Epithelial cell of prostate (primary cell): ENCODE results near the gene DOK1.

ENCODE experiments used
- DNase-seq: peaks from one replicate; pipeline ENCODE4 v3.0.0-alpha.2; 2011; ENCODE audit warnings: low read depth, low spot score
- H3K27ac ChIP-seq: fragments of 450-650 bp; 2 replicates; pipeline ENCODE4 v1.5.1; 2017; ENCODE audit warnings: mild to moderate bottlenecking

Gene DOK1

DNA sequence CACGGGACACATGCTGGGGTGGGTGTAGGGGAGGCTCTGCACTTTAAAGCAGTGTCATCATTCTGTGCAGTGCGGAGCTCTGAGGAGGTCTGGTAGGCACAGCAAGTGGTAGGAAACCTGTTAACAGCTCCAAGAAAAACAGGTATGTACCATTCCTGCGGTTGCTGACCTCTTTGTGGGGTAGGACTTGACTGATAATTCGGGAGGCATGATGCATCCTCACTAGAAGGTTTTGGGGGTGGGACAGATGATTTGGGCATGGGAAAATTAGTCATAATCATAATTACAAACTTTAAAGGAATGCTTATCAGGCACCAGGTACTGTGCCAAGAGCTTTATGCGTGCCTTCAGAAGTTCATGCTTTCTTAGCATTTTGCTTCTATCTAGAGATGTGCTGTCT lies 9.7 kb downstream of the DOK1 start:
- H3K27ac ChIP-seq, result no peak overlapping the region
- no peak for DNase-seq

DNA sequence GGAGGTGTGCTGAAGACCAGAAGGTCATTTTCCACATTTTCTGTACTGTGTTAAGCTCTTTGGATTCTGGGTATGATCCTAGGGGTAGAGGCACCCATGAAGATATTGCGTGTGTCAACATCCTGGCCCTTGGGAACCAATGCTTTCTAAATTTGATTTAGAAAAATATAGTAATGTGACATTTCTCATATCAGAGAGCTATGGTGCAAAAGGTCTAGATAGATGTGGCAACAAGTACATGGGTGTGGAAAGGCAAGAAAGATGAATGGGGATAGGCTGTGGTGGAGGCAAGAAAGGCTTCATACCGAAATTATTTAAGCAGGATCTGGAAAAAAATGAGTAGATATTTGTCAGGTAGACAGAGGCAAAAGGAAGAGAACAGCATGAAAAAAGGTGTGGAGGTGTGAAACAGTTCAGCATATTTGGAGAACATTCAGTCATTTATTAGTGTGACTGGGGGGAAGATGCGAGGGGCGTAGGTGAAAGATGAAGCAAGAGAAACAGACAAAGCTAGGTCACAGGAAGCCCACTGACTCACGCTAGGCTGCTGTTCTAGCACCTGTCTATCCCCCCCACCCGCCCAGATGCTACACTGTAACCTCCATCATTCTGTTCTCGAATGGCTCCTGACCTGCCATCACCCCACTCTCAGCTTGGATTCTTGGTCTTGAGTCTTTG lies 11.7 kb downstream of the DOK1 start:
- peak overlapping the region; percentile 76 for H3K27ac ChIP-seq
- no peak for DNase-seq

GRCh38 chr2:74566754-74567085 lies 12.2 kb downstream of the DOK1 start:
- peak overlapping the region; percentile 76 for H3K27ac ChIP-seq
- DNase-seq, result no peak

GRCh38 chr2:74567881-74568280 lies 13.4 kb downstream of the DOK1 start:
- peak; percentile 48 for DNase-seq
- peak overlapping the region; percentile 76 for H3K27ac ChIP-seq

DNA sequence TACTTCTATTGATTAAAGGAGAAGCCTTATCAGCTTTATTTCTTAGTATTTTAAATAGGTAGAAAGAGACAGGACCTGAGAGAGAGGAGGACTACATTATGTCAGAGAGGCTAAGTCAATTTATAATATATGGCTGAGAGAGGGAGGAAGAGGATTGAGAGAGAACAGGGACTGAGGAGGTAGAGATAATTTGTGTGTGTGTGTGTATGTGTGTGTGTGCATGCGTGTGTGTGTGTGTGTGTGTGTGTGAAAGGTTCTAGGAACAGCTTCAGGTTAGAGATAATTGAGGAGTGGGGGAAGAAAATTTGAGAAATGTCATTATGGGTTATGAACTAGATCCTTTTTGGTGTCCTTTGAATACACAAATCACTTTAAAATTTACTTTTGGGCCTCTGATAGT lies 15.2 kb downstream of the DOK1 start:
- no peak overlapping the region for H3K27ac ChIP-seq
- no peak for DNase-seq

GRCh38 chr2:74571058-74571457 lies 16.5 kb downstream of the DOK1 start:
- DNase-seq, result no peak
- H3K27ac ChIP-seq, result no peak overlapping the region

- no peak for DNase-seq
- H3K27ac ChIP-seq, result no peak overlapping the region
Measured at GRCh38 chr2:74572178-74572925, 17.8 kb downstream of the DOK1 start.

- peak overlapping the region; percentile 68 for H3K27ac ChIP-seq
- no peak for DNase-seq
Measured at GRCh38 chr2:74573747-74574562, 19.4 kb downstream of the DOK1 start.

DNA sequence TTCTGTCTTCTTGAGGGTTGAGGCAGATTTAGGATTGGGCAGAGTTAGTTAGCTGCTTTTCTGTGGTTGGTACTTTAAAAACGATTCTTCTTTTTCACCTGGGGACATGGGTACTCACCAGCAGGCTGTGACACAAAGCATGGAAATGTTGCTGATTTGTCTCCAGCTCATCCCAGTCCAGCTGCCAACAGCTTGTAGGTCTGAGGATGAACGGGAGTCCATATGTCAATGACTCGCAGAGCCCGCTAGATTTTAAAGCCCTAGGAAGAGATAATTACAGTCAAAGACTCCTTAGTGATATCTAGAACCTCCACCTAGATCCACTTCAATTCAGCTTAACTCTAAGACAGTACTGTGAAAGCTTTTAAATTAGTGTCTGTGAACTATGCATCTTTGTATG lies 20.8 kb downstream of the DOK1 start:
- no peak overlapping the region for H3K27ac ChIP-seq
- DNase-seq, result no peak

- no peak for DNase-seq
- peak overlapping the region; percentile 35 for H3K27ac ChIP-seq
Measured at GRCh38 chr2:74576211-74576862, 21.8 kb downstream of the DOK1 start.

GRCh38 chr2:74576863-74577229 lies 22.3 kb downstream of the DOK1 start:
- peak overlapping the region; percentile 35 for H3K27ac ChIP-seq
- no peak for DNase-seq

DNA sequence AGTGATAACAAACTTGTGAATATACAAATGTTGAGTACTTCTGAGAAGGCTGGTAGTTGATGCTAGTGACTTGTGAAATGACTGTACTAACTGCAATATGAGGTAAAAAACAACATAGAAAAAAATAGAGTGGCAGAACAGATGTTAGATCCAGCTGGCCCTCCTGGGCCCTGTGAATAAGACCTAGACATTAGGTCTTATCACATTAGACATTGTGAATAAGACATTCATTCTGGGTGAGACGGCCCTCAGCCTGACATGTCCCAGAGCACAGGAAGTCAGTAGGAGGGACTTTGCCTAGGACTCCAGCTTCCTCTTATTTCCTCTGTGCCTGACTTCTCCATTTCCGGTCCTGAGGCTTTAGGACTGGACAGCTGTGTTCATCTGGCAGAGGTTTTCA lies 22.9 kb downstream of the DOK1 start:
- DNase-seq, result no peak
- peak overlapping the region; percentile 35 for H3K27ac ChIP-seq

DNA sequence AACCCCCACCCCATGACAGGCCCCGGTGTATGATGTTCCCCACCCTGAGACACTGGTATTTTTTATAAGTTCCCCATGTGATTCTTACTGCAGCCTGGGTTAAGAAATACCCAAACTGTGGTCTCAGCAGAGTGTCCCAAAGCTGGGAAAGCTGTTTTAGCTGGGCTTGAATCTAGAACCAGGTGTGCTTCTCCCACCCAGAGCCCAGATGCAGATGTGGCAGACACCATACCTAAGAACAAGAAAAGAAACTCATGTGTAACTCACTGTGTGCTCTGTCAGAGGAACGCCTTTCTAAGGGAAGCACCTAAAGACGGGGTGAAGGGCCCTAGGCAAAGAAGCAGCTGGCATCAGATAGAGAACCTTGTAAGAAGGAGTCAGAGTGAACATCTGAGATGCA lies 23.9 kb downstream of the DOK1 start:
- H3K27ac ChIP-seq, result no peak overlapping the region
- no peak for DNase-seq

- no peak for DNase-seq
- H3K27ac ChIP-seq, result no peak overlapping the region
Measured at GRCh38 chr2:74581463-74581862, 26.9 kb downstream of the DOK1 start.

DNA sequence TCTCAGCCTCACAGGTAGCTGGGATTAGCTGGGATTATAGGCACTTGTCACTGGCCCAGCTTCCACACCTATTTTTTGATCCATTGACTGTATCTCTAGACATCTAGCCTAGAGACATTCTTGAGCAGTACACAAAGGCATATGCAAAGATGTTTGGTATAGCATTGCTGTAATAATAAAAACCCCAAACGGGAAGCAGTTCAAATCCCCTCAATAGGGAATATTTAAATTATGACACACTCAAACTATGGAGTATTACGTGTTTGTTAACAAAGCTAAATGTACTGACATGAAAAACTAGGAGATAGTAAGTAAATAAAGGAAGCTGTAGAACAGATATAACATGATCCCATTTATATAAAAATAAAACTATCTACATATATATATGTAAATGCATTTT lies 27.7 kb downstream of the DOK1 start:
- DNase-seq, result no peak
- H3K27ac ChIP-seq, result no peak overlapping the region

- H3K27ac ChIP-seq, result no peak overlapping the region
- no peak for DNase-seq
Measured at GRCh38 chr2:74583504-74583903, 29.0 kb downstream of the DOK1 start.

GRCh38 chr2:74584088-74584645 lies 29.6 kb downstream of the DOK1 start:
- no peak overlapping the region for H3K27ac ChIP-seq
- DNase-seq, result no peak

DNA sequence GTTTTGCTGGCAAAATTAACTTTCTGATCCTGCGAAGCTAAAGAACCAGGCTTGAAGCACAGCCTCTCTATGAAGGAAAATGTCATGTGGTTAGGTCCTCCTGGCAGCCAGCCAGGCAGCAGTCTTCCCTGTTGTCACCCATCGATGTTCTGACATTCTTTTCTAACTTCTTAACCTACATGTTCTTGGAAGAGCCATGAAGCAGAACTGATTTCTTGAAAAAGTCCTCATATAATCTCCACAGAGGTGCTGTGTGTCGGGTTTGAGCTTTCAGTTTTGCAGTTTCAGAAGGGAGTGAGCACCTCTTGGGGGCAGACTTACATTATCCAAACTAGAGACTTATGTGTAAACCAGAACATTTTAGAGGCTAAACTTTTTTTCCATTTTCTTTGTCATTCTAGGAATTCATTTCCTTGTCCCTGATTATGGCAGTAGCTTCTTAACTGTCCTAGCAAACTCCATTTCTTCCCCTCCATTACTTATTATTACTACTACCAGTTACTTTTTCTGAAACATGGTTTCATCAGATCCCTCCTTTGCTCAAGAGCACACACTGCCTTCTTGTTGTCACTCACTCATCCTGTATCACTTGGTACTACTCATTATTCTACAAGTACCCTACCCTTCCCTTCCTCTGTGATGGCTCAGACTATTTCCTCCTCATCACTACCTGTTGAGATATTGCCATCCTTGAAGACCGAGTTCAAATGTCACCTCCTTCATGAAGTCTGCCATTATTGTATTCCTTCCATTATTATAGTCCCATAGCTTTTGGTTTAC lies 31.1 kb downstream of the DOK1 start:
- no peak overlapping the region for H3K27ac ChIP-seq
- DNase-seq, result no peak

- no peak overlapping the region for H3K27ac ChIP-seq
- DNase-seq, result no peak
Measured at GRCh38 chr2:74587664-74588277, 33.3 kb downstream of the DOK1 start.
